HG03025 (cell line): ENCODE data around the gene DIAPH1.
A peak's percentile ranks its signal among the peaks of the same experiment; 100 is the strongest.
"Not testable (repeated sequence)": the region's sequence is repeated elsewhere in the genome, so short reads cannot be mapped to it uniquely, and the experiment has no call there.

Experiments
- ATAC-seq: cut with Tn5 transposase; IDR thresholded peaks from one replicate; pipeline ENCODE4 v1.9.1; 2021; ENCODE audit warnings: mild to moderate bottlenecking, moderate library complexity; ENCODE audit not compliant: unreplicated experiment, low FRiP score

The DIAPH1 gene

DNA sequence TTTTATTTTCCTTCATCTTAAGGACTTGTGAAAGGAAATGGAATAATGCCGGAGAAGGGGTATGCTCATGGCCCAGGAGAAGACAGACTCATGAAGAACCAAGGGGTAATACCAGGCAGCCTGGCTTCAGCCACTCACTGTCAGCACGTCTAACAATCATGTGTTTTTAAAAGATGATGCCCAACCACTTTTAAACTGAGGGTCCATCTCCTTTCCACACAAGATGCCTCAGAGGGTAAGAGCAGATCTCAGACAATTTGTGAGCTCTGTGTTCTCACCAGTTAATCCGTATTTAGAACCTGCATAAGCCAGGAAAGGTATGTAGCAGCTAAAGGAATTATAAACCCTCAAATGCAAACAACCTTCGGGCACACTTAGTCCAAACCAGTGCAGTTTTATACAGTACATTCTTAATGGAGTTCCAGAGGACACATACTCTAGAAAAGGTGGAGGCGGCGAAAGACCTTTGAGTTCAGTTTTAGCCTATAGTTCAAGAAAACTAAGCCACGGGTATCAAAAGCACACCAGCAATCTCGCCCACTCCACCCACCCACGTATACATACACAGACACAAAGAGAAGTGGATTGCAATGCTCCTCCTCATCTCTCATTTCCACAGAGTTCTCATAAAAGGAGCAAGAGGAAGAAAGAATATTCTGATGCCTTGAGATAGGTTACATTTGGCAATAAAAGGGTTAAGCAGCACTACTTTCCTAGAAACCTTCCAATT, 2.6 kb downstream of the DIAPH1 start:
- ATAC-seq: no peak

DNA sequence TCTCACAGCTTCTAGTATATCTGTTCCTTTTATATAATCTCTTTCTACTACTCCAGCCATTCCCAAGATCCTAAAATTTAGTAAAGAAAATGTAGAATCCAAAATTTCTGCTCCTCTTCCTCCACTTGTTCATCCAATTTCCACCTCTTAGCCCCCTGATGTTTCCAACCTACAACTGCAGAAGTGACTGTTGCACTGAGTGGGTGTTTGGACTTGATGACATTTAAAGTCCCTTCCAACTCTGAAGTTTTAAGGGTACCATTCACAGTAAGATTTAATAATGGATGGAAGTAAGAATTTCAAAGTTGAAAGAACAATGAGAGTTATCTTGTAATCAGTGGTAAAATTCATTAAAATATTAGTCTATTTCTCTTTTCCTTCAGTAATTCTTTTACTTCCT, 5.5 kb downstream of the DIAPH1 start:
- ATAC-seq: no peak

DNA sequence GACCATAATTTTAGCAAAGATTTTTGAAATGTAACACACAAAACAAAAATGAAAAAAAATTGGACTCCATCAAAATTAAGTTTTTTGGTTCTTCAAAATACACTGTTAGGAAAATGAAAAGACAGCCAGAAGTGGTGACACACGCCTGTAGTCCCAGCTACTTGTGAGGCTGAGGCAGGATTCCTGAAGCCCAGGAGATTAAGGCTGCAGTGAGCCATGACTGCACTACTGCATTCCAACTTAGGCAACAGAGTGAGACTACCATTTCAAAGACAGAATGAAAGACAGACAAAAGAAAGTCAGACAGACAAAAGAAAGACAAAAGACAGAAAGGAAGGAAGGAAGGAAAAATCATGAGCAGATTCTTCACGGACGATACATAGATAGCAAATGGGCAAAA, 7.5 kb downstream of the DIAPH1 start:
- no peak for ATAC-seq

DNA sequence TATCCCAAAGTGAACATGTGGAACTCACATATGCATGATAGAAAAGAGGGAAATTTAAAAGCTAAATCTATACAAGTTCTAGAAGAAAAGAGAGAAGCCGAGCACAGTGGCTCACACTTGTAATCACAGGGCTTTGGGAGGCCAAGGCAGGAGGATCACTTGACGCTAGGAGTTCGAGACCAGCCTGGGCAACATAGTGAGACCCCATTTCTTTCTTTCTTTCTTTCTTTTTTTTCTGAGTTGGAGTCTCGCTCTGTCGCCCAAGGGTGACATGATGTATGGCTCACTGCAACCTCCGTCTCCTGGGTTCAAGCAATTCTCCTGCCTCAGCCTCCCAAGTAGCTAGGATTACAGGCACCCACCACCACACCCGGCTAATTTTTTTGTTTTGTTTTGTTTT, 8.9 kb downstream of the DIAPH1 start:
- not testable (repeated sequence) for ATAC-seq

DNA sequence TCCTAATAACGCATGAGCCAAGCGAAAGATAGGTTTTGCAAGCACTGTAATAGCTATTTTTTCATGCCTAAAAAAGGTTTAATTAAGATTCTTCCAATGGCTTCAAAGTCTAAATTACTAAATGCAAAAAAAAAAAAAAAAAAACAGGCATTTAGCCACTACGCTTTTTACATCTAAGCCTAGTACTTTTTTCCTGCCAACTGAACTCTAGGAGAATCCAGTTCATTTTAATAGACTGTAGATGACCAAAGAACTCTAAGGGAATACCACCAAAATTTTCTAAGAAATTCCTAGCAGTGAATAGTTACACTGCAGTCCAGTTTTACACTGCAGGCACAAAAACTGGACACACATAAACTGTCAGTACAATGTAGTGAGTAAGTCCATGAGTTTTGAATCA, 9.8 kb downstream of the DIAPH1 start:
- ATAC-seq: no peak

DNA sequence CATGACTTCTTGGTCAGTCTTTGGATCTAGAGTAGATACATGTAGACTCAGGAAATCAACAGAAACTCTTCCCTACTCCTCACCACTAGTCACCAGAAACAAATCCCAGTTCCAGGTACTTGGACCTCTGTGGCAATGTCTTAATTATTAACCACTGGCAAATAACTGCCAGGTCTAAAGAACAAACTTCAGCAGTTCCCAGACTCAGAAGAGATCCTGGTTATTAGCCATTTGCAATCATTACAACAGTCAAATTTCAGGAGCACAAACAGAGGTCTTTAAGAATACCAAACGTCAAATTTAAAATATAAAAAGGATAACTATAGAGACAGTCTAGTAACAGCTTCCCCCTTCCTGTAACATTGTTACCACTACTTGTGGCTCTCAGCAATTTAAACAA, 10.2 kb downstream of the DIAPH1 start:
- ATAC-seq: no peak

DNA sequence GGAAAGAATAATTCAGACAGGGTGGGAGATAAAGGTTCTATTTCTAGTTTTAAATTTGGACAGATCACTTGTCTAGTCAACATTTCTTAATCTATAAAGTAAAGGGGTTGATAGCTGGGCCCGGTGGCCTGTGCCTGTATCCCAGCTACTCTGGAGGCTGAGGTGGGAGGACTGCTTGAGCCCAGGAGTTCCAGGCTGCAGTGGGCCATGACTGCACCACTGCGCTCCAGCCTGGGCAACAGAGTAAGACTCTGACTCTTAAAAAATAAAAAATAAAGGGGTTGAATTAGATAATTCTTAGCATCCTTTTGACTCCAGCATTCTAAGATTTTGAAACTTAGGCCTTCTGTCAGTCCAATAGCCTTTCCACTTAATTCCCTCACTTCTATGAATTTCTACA, 10.8 kb downstream of the DIAPH1 start:
- ATAC-seq: no peak

DNA sequence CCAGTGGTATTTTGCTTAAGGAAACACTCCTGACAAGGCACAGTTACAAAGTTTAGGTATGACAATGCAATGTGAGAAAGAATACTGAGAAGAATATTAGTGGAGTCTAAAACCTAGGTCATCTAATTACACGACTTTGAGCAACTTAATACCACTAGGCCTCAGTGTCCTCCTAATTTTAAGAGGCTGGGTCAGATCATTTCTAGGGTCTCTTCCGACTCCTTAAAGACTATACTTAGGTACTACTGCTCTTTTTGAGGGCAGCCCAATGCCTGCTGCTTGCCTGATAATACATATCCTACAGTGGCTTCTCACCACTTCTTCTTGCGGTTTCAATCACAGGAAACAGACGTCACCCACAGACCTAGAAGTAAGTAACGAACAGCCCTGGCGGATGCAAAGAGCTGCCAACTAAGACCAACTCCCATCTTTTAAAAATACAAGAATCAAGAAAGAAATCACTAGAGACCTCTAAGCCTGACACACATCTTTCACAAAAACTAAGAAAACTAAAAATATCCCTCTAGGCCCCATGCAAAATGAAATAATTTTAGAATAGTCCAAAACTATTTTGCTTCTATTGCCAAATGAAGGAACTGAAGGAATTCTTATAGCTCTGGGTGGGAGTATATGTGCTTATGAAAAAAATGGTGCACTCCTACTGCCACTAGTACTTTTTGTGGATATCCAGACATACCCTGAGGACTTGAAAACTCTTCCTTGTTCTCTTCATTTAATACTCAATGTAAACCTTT, 13.1 kb downstream of the DIAPH1 start:
- ATAC-seq: peak; percentile 91

DNA sequence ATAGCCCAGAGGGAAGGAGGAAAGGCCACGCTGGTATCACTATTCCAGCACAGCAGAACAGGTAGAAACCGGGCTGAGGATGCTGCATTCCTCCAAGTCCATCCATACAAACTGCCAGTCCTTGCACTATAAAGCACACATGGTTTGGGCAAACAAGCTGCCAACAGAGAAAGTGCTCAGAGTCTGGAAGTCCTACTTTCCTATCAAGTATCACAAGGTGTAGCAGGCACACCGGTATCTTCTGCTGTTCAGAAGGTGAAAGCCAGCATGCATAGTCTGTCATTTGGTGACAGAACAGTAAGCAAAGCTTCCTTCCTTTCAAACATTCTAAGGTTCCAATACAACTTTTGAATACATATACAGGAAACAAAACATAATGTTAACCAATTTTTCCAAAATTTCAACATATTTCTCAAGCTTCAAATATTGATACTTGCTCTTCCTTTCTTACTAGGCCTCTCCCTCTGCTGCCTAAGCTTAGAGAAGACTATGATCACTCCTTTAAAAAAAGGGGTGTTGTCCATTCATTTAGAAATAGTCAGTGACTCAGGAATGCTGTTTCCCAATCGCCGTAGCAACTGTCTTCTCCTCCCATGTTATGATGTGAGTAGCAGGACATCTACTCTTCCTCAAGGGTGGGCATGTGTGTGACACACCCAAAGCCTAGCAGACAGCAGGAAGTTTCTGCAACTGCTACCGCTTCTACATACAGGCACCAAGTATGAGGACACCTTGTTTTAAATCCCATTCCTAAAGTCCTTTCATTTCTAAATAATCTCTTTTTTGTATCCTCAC, 14.7 kb downstream of the DIAPH1 start:
- ATAC-seq: no peak

DNA sequence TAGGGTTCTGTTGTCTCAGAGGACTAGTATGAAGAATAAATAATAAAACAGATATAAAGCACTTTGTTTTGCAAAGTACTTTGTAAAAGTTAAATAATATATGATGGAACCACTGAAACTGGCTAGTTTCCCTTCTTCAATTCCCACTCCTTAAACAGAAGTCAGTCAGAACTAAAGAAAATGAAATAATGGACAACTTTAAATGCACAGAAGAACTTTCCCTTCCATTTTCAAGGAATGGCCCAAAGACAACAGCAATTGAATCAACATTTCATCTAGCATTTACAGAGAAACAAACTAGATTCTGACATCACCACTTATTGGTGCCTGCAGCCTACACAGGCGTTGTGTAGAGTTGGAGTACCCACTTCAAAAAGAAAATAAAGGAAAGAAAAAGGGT, 16.2 kb downstream of the DIAPH1 start:
- no peak for ATAC-seq

DNA sequence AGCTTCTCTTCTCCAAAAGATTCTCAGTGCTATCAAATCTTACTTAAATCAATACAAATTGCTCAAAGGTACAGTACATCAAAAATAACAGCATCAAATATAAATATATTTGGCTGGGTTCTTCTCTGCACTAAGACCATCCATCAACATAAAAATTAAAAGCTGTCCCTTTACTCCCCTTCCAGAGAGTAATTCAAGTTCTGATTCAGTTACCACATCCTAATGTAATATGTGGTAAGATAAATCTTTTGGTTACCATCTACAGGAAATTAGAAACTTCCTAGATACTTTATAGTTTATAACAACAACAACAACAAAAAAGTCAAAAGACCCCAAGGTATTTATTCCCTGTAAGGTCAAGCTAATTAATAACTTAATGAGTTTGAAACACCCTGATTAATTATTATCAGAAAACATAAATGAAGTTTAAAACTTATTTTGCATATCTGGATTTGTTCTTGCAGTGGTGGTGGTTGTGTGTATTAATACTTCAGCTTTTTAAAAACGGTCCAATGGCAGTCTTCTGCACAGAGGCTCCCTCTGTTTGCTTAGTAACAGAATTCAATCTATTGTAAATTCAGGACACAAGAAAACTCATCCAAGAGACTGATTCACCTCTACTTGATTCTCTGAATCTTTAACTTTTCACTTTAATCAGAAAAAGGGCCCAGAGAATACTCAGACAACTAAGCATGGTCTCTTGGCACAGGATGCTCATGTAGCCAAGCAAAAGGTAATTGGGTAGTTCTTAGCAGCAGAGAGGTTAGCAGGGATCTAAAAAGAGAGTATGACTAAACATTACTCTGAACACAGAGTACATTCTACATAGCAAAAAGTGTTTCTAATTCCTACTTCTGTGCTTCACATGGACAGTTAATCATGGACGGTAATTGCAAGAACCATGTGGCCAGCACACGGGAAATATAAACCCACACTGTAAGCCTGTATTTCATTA, 20.1 kb downstream of the DIAPH1 start:
- no peak for ATAC-seq

DNA sequence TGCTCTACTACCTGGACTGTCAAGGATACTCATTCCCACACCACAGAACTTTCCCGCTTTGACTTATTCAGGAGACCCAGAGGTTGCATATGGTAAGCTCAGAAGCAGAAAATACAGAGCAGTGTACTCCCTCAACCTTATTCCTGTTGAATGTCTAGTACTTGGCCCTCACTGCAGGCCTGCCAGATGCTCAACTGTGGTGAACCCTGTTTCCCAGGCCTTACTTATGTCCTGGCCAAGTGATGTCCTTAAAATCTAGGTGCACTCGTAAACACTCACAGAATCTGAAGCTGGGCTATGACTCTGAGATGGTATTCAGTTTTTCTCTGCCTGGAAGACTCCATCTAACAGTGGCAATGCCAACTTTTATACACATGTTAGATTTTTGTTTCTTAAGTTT, 21.0 kb downstream of the DIAPH1 start:
- ATAC-seq: no peak

DNA sequence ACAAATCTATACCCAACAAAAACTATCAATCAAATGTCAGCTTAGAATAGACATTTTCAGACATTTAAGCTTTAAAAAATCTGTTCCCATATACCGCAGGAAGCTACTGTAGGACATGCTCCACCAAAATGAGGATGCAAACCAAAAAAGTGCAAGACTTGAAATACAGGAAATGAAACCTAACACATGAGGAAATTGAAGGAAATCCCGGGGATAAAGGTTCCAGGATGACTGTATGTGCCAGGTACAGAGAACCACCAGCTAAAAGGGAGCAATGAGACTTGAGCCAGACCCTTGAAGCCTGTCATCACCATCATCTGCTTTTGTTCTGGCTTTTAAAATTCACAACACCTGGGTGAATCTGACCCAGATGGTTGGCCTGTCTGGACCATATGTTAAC, 21.4 kb downstream of the DIAPH1 start:
- no peak for ATAC-seq

DNA sequence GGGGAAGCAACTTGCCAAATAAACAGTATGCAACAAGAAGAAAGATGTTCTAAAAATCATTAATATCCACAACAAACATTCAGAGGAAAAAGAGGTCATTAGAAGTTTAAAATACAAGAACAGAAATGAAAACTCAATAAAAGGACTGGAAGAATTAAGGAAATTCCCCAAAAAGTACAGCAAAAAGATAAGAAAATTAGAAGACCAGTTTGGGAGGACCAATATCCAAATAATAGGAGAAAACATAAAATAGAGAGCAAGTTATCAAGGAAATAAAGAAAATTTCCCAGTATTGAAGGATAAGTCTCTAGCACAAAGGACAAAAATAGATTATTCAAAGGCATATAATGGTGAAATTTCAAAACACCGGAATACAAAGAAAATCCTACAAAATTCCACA, 21.9 kb downstream of the DIAPH1 start:
- ATAC-seq: no peak

DNA sequence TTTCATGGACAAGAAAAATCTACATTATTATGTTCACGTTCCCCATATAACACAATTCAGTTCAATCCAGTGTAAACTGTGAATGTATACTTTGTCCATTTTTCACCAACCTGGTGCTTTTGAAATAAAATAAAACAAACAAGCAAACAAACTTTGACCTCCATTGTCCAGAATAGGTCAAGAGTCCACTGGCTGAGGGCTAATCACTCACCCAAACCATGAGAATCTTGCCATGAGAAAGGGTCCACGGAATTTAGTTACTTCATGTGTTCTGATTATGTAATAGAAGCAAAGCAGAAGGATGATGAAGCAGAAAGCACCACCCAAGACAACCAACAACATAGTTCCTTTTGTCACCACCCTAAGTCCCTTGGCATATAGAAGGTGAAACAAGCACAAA, 28.7 kb downstream of the DIAPH1 start:
- ATAC-seq: no peak

DNA sequence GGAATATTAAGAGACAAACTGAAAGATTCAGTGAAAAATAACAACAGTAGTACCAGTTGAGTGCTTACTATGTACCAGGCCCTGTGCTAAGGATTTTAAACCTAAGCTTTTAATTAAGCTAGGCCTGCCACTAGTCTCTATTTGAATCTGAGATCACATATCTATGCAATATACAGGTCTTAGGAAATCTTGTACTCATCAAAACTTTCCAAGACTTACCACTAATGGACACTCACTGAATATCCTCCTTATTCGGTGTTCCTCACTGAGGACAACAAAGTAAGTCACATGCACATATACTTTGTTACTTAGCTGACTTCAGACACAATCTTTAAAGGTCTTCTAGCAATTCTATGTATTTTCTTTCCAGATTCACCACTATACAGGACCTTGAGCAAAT, 32.6 kb downstream of the DIAPH1 start:
- no peak for ATAC-seq

DNA sequence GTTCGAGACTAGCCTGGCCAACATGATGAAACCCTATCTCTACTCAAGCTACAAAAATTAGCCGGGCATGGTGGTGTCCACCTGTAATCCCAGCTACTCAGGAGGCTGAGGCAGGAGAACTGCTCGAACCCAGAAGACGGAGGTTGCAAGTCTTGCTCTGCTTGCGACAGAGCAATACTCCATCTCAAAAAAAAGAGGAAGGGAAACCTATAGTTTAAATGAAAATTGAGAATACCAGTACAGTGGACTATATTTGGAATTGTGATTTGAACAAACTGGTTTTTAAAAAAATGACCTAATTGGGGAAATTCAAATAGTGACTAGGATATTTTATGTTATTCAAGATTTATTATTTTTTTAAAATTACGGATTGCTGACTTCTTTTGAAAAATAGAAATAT, 33.2 kb downstream of the DIAPH1 start:
- ATAC-seq: no peak

DNA sequence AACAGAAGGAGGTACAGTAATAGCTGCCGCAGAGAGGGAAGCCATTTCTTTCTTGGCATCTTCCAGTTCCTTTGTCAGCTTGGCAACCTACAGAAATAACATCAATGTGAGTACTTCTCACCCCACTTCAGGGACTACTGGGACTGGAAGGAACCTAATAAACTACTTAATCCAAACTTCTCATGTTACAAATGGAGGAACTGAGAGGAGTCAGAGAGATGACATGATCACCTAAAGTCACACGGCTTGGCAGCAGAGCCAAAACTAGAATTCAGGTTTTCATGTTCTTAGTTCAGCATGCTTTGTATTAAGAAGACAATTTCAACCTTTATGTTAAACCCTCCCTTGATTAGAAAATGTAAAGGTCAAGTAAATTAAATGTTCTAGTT, 44.7 kb downstream of the DIAPH1 start:
- ATAC-seq: no peak

DNA sequence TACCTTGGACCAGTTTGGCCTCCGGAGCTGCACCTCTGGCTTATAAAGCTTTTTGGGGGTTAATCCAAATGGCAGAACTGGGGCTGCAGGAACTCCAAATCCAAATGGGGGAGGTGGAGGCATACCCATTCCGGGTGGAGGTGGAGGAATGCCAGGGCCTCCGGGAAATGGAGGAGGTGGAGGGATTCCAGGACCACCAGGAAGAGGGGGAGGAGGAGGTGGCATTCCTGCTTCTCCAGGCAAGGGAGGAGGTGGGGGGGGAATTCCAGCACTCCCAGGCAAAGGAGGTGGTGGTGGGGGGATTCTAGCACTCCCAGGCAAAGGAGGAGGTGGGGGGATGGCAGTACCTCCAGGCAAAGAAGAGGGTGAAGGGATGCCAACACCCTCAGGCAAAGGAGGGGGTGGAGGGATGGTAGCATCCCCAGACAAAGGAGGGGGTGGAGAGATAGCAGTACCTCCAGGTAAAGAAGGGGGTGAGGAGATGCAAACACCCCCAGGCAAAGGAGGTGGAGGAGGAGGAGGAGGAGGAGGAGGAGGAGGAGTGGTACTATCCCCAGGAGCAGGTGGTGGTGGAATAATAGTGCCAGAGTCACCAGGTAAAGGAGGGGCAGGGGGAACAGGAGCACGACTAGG, 45.2 kb downstream of the DIAPH1 start:
- no peak for ATAC-seq

DNA sequence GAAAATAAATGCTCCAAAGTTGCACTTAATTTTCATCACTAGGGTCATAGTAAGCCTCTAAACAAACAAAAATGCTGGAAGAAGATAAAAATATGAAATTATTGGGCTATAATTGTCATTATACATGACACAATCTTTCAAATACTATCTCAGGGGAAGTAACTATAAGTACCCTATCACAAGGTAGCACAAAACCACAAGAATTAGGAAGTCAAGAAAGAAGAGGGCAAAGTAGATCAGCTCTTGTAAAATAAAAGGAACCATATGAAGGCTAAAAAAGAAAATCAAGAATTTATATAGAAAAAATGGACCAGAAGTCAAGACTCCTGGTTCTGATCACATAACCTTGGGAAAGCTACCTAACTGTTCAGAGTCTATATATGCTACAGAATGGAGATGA, 48.1 kb downstream of the DIAPH1 start:
- ATAC-seq: no peak
